ENCODE data around the gene ZNF320. TPM values are rescaled to one million over a fixed set of nuclear protein-coding genes. Genes with fewer than 3 reads are reported as not detected.
A peak's percentile ranks its signal among the peaks of the same experiment; 100 is the strongest.

The ZNF320 gene
- total RNA-seq, 2 experiments from 2014 or later, result 8.0 to 16.1 TPM

- no peaks in the 10 kb centered on the region for H3K9me2 ChIP-seq (ENCODE audit: insufficient read depth, low read length)
- peak overlapping the region; percentile 69; the same call in 1 of the 2 replicates for H2AFZ ChIP-seq (ENCODE audit: low read length)
- peak overlapping the region; percentile 70 for H3K4me2 ChIP-seq (ENCODE audit: low read length)
- H3K4me1 ChIP-seq (ENCODE audit: insufficient read depth, low read length, poor library complexity, severe bottlenecking), result peaks cover 5% of the 10 kb centered on the region
- no peaks in the 10 kb centered on the region for H3K9me3 ChIP-seq (ENCODE audit: low read length)
- H3K79me2 ChIP-seq (ENCODE audit: insufficient read depth, low read depth, low read length), result peaks cover 20% of the 10 kb centered on the region; the same call in 1 of the 2 replicates
- intact Hi-C loops (cut with micrococcal nuclease; ENCODE audit: unreplicated experiment), result no loop called here
- peaks cover 23% of the 10 kb centered on the region for H3K36me3 ChIP-seq (ENCODE audit: insufficient read depth, low read length)
- H4K20me1 ChIP-seq (ENCODE audit: insufficient read depth, low read length), result no peaks in the 10 kb centered on the region
- no peak overlapping the region for H3K27ac ChIP-seq (ENCODE audit: low read depth, low read length, poor library complexity, severe bottlenecking)
- H3K4me3 ChIP-seq (ENCODE audit: low read depth, low read length, poor library complexity, severe bottlenecking), result peak overlapping the region; percentile 79
- CTCF ChIA-PET (ENCODE audit: unreplicated experiment), result no interaction called here
- TF ChIP-seq, protein P1, sequence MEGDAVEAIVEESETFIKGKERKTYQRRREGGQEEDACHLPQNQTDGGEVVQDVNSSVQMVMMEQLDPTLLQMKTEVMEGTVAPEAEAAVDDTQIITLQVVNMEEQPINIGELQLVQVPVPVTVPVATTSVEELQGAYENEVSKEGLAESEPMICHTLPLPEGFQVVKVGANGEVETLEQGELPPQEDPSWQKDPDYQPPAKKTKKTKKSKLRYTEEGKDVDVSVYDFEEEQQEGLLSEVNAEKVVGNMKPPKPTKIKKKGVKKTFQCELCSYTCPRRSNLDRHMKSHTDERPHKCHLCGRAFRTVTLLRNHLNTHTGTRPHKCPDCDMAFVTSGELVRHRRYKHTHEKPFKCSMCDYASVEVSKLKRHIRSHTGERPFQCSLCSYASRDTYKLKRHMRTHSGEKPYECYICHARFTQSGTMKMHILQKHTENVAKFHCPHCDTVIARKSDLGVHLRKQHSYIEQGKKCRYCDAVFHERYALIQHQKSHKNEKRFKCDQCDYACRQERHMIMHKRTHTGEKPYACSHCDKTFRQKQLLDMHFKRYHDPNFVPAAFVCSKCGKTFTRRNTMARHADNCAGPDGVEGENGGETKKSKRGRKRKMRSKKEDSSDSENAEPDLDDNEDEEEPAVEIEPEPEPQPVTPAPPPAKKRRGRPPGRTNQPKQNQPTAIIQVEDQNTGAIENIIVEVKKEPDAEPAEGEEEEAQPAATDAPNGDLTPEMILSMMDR (conservative IDR thresholded peaks at IDR 0.05; ENCODE audit: low read length), result no peak
- no peak for TF ChIP-seq EZH2phosphoT487 (IDR thresholded peaks at IDR 0.05; ENCODE audit: borderline replicate concordance, low read depth, low read length)
- DNase-seq (ENCODE audit: low spot score), result peak; percentile 9
- BruUV-seq (replicated peaks), result TSS peak; percentile 70
- POLR2A ChIA-PET, result no interaction called here
Measured at GRCh38 chr19:52896431-52897137, 851 bp downstream of the ZNF320 start.

DNA sequence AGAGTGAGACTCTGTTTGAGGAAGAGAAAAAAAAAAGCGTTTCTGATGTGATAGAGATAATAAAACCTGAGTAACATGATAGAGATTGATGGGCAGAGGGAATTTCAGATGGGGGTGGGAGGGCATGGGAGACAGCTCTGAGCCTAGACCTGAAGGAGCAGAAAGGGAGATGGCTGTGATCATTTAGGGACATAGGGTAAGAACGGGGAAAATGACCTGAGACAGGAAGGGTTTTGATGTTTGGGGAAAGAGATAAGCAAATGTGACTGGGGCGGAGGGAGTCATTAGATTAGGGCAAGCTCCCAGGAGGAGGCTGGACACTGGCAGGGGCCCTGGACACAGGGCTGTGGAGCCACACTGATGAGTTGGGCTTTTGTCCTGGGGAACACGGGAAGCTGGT lies 6.1 kb downstream of the ZNF320 start:
- Histone ChIP-seq H3K9me3 (ENCODE audit: low read length) (no peaks in the 10 kb centered on the region), H3K4me2 (ENCODE audit: low read length) (no peak overlapping the region), H4K20me1 (ENCODE audit: insufficient read depth, low read length) (no peaks in the 10 kb centered on the region), H3K27ac (ENCODE audit: low read depth, low read length, poor library complexity, severe bottlenecking) (no peak overlapping the region), H2AFZ (ENCODE audit: low read length) (no peak overlapping the region), H3K4me3 (ENCODE audit: low read depth, low read length, poor library complexity, severe bottlenecking) (no peak overlapping the region), H3K36me3 (ENCODE audit: insufficient read depth, low read length) (peaks cover 55% of the 10 kb centered on the region), H3K79me2 (ENCODE audit: insufficient read depth, low read depth, low read length) (peaks cover 11% of the 10 kb centered on the region; the same call in 1 of the 2 replicates), H3K9me2 (ENCODE audit: insufficient read depth, low read length) (no peaks in the 10 kb centered on the region), H3K4me1 (ENCODE audit: insufficient read depth, low read length, poor library complexity, severe bottlenecking) (no peaks in the 10 kb centered on the region)
- TF ChIP-seq, protein P1 (conservative IDR thresholded peaks at IDR 0.05; ENCODE audit: low read length), result no peak
- no peak for TF ChIP-seq EZH2phosphoT487 (IDR thresholded peaks at IDR 0.05; ENCODE audit: borderline replicate concordance, low read depth, low read length)
- intact Hi-C loops (cut with micrococcal nuclease; ENCODE audit: unreplicated experiment), result no loop called here
- DNase-seq (ENCODE audit: low spot score), result no peak
- BruUV-seq (replicated peaks), result no TSS peak
- POLR2A ChIA-PET, result no interaction called here
- CTCF ChIA-PET (ENCODE audit: unreplicated experiment), result no interaction called here

DNA sequence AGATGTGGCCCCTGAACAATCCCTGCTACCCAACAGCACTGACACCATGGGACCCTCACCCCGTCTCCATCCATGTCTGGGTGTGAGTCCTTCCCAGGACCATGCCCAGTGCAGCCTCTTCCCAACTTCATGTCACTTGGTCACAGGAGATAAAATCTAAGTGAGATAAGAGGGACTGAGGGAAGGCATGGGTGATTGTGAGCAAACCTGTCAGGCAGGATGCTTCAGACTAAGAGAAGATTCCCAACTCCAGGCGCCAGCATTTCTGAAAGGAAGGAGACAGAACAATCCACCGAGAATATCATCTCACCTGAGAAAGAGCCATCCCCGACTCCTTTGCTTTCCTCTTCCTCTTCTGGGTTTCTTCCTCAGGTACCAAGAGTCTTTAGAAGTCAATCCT lies 7.5 kb downstream of the ZNF320 start:
- TF ChIP-seq EZH2phosphoT487 (IDR thresholded peaks at IDR 0.05; ENCODE audit: borderline replicate concordance, low read depth, low read length), result no peak
- TF ChIP-seq, protein P1 (conservative IDR thresholded peaks at IDR 0.05; ENCODE audit: low read length), result no peak
- Histone ChIP-seq H3K36me3 (ENCODE audit: insufficient read depth, low read length) (peaks cover 59% of the 10 kb centered on the region), H3K27ac (ENCODE audit: low read depth, low read length, poor library complexity, severe bottlenecking) (no peak overlapping the region), H3K4me1 (ENCODE audit: insufficient read depth, low read length, poor library complexity, severe bottlenecking) (no peaks in the 10 kb centered on the region), H3K79me2 (ENCODE audit: insufficient read depth, low read depth, low read length) (no peaks in the 10 kb centered on the region), H3K9me2 (ENCODE audit: insufficient read depth, low read length) (no peaks in the 10 kb centered on the region), H3K4me3 (ENCODE audit: low read depth, low read length, poor library complexity, severe bottlenecking) (no peak overlapping the region), H3K4me2 (ENCODE audit: low read length) (no peak overlapping the region), H2AFZ (ENCODE audit: low read length) (no peak overlapping the region), H3K9me3 (ENCODE audit: low read length) (no peaks in the 10 kb centered on the region), H4K20me1 (ENCODE audit: insufficient read depth, low read length) (no peaks in the 10 kb centered on the region)
- CTCF ChIA-PET (ENCODE audit: unreplicated experiment), result no interaction called here
- BruUV-seq (replicated peaks), result no TSS peak
- intact Hi-C loops (cut with micrococcal nuclease; ENCODE audit: unreplicated experiment), result no loop called here
- no peak for DNase-seq (ENCODE audit: low spot score)
- POLR2A ChIA-PET, result no interaction called here

All from OCI-LY7 (cell line).